Keratinocyte (primary cell): Measurements from ENCODE around the gene SYMPK. TPM values are rescaled to one million over a fixed set of nuclear protein-coding genes. Genes with fewer than 3 reads are reported as not detected.

Experiments
- DNase-seq: peaks from one replicate; pipeline ENCODE4 v3.0.0-alpha.2; 2011; ENCODE audit warnings: low read depth, missing footprints, low spot score
- FAIRE-seq: peaks from 2 replicates; lab custom pipeline; 2011; peaks lifted over from hg19 to GRCh38; lab: Jason Lieb, UNC
- H2AFZ ChIP-seq: 2 replicates; pipeline ENCODE4 v1.6.0; 2012; ENCODE audit warnings: low read length, control low read depth, inconsistent platforms; ENCODE audit not compliant: control insufficient read depth
- H3K27ac ChIP-seq: 2 replicates; pipeline ENCODE4 v1.5.1; 2011; ENCODE audit warnings: low read length; ENCODE audit not compliant: control insufficient read depth, insufficient read depth
- H3K27me3 ChIP-seq: 3 replicates; pipeline ENCODE4 v1.6.0; 2011; ENCODE audit warnings: low read length; ENCODE audit not compliant: control insufficient read depth, insufficient read depth; ENCODE audit errors: extremely low read depth
- H3K36me3 ChIP-seq, 2 experiments: 2 replicates in 1 of 2; 3 replicates in 1 of 2; pipeline ENCODE4 v1.5.1; 2011; ENCODE audit warnings: low read length in 2 of 2, mild to moderate bottlenecking in 1 of 2; ENCODE audit not compliant: control insufficient read depth in 2 of 2, insufficient read depth in 2 of 2; ENCODE audit errors: extremely low read depth in 1 of 2
- H3K4me1 ChIP-seq: 3 replicates; pipeline ENCODE4 v1.5.1; 2011; ENCODE audit warnings: low read length; ENCODE audit not compliant: control insufficient read depth, insufficient read depth; ENCODE audit errors: extremely low read depth
- H3K4me2 ChIP-seq: 3 replicates; pipeline ENCODE4 v1.6.0; 2011; ENCODE audit warnings: low read depth, low read length; ENCODE audit not compliant: control insufficient read depth, insufficient read depth; ENCODE audit errors: extremely low read depth
- H3K4me3 ChIP-seq, 3 experiments: fragments of 200-600 bp in 1 of 3; sonication (generic) in 1 of 3; 2 replicates in 2 of 3; 3 replicates in 1 of 3; pipeline ENCODE4 v1.5.1; 2011 to 2016; ENCODE audit warnings: low read length in 3 of 3, mild to moderate bottlenecking in 3 of 3, control low read depth in 2 of 3, inconsistent platforms in 1 of 3, low read depth in 1 of 3, mixed read lengths in 1 of 3, mixed run types in 1 of 3, moderate library complexity in 1 of 3; ENCODE audit not compliant: control insufficient read depth in 2 of 3, insufficient read depth in 2 of 3; ENCODE audit errors: extremely low read depth in 1 of 3
- H3K79me2 ChIP-seq: 2 replicates; pipeline ENCODE4 v1.6.0; 2012; ENCODE audit warnings: low read length; ENCODE audit not compliant: control insufficient read depth, insufficient read depth
- H3K9ac ChIP-seq: 3 replicates; pipeline ENCODE4 v1.6.0; 2011; ENCODE audit warnings: low read length; ENCODE audit not compliant: control insufficient read depth, insufficient read depth; ENCODE audit errors: extremely low read depth
- H3K9me1 ChIP-seq: 3 replicates; pipeline ENCODE4 v1.6.0; 2011; ENCODE audit warnings: low read length; ENCODE audit not compliant: control insufficient read depth, insufficient read depth; ENCODE audit errors: extremely low read depth
- H3K9me3 ChIP-seq: 2 replicates; pipeline ENCODE4 v1.5.1; 2012; ENCODE audit warnings: low read depth, low read length; ENCODE audit not compliant: control insufficient read depth
- H4K20me1 ChIP-seq: 3 replicates; pipeline ENCODE4 v1.6.0; 2011; ENCODE audit warnings: low read length; ENCODE audit not compliant: control insufficient read depth, insufficient read depth; ENCODE audit errors: extremely low read depth
- CTCF ChIP-seq, 3 experiments: IDR thresholded peaks in 1 of 3; conservative IDR thresholded peaks in 1 of 3; optimal IDR thresholded peaks in 1 of 3; 2 replicates in 2 of 3; 3 replicates in 1 of 3; pipeline versions ENCODE3 to v1.5.1; 2011; ENCODE audit warnings: low read length in 3 of 3, mild to moderate bottlenecking in 3 of 3, moderate library complexity in 2 of 3, control low read depth in 1 of 3, inconsistent platforms in 1 of 3; ENCODE audit not compliant: insufficient read depth in 2 of 3; ENCODE audit errors: extremely low read depth in 1 of 3
- EZH2 ChIP-seq: IDR thresholded peaks from one replicate; pipeline ENCODE4 v1.6.1; 2012; ENCODE audit warnings: inconsistent platforms, mild to moderate bottlenecking, low read length, moderate library complexity
- dilution Hi-C: fragments of 300-500 bp; cut with MboI; formaldehyde crosslinking; loops from one replicate; pipeline ENCODE4 v1.7.0; 2020; ENCODE audit warnings: low sequenced_read_pairs; ENCODE audit not compliant: extremely low pct_ligation_motif_present
- polyA plus RNA-seq, 5 experiments: library from polyadenylated mRNA; depleted of rRNA in 3 of 5; stranded (reverse) in 3 of 5; stranded (forward) in 1 of 5; unstranded in 1 of 5; fragments of >200 nt; gene quantifications; 1 replicate in 1 of 5; 2 replicates in 3 of 5; 3 replicates in 1 of 5; pipeline versions ENCODE4 v1.2.1 to v1.2.3, GENCODE V29; 2011 to 2012; ENCODE audit warnings: missing spikeins in 2 of 5, low read depth in 1 of 5, low replicate concordance in 1 of 5

Gene SYMPK
- polyA plus RNA-seq, 1 donor (not counting 4 experiments of a cell fraction or from before 2014, with no cell fraction given), result 56.0 TPM

- Histone ChIP-seq H3K36me3 (peaks cover 0 to 4% of the 10 kb centered on the region in 2 experiments), H3K9me1 (no peaks in the 10 kb centered on the region), H3K9ac (peak overlapping the region; percentile 72), H3K27me3 (no peaks in the 10 kb centered on the region), H3K9me3 (no peaks in the 10 kb centered on the region), H3K27ac (peak overlapping the region; percentile 49), H4K20me1 (peaks cover 6% of the 10 kb centered on the region), H3K4me2 (peak overlapping the region; percentile 98), H3K4me3 (peak overlapping the region; percentile 41 to 80 (median 73)), H3K79me2 (no peaks in the 10 kb centered on the region), H2AFZ (no peak overlapping the region), H3K4me1 (peaks cover 15% of the 10 kb centered on the region)
- no peak for DNase-seq
- no peak for FAIRE-seq
- dilution Hi-C loops, result no loop called here
- TF ChIP-seq CTCF (optimal IDR thresholded peaks at IDR 0.05 in 1 of 3, IDR thresholded peaks at IDR 0.05 in 1 of 3, conservative IDR thresholded peaks at IDR 0.05 in 1 of 3; ENCODE audit: extremely low read depth in 1 of 3, insufficient read depth in 2 of 3, low read length in 3 of 3) (no peak), EZH2 (no peak)
Measured at GRCh38 chr19:45769821-45770191, 93.1 kb downstream of the SYMPK start.

GRCh38 chr19:45768984-45769782 is 93.8 kb downstream of the SYMPK start, which contains the start of gene SIX5:
TSS of gene SIX5 (minus strand) at chr19:45769252. CDS start at chr19:45768844, 408 bp downstream.
- H3K36me3 ChIP-seq, result peaks cover 0 to 4% of the 10 kb centered on the region in 2 experiments
- peak within 1 kb of the TSS; percentile 80 for H2AFZ ChIP-seq
- H3K9me1 ChIP-seq, result no peaks in the 10 kb centered on the region
- peak within 1 kb of the TSS; percentile 49 to 93 (median 86) for H3K4me3 ChIP-seq
- dilution Hi-C loops, result no loop called here
- H3K27ac ChIP-seq, result peak within 1 kb of the TSS; percentile 83
- peaks cover 15% of the 10 kb centered on the region for H3K4me1 ChIP-seq
- no peaks in the 10 kb centered on the region for H3K79me2 ChIP-seq
- H3K27me3 ChIP-seq, result no peaks in the 10 kb centered on the region
- DNase-seq (peak; percentile 83), FAIRE-seq (peak; percentile 81)
- H3K9me3 ChIP-seq, result no peaks in the 10 kb centered on the region
- H4K20me1 ChIP-seq, result peaks cover 6% of the 10 kb centered on the region
- TF ChIP-seq CTCF (optimal IDR thresholded peaks at IDR 0.05 in 1 of 3, IDR thresholded peaks at IDR 0.05 in 1 of 3, conservative IDR thresholded peaks at IDR 0.05 in 1 of 3; ENCODE audit: extremely low read depth in 1 of 3, insufficient read depth in 2 of 3, low read length in 3 of 3), result no peak
- no peak for TF ChIP-seq EZH2
- H3K4me2 ChIP-seq, result peak within 1 kb of the TSS; percentile 98
- peak within 1 kb of the TSS; percentile 84 for H3K9ac ChIP-seq
